CD14-positive monocyte (primary cell): ENCODE measurements around the gene AGXT2. TPM values are rescaled to one million over a fixed set of nuclear protein-coding genes. Genes with fewer than 3 reads are reported as not detected.

Experiments used
- DNase-seq, 3 donors: peaks; one replicate each; pipeline ENCODE4 v3.0.0-alpha.2; 2011 to 2022
- H2AFZ ChIP-seq: 2 replicates; pipeline ENCODE4 v1.6.0; 2012; ENCODE audit warnings: mild to moderate bottlenecking, low read depth, low read length, inconsistent platforms; ENCODE audit not compliant: insufficient read depth, poor library complexity, severe bottlenecking
- H3K27ac ChIP-seq, 2 donors: 1 replicate in 1 of 2; 2 replicates in 1 of 2; pipeline ENCODE4 v1.5.1; 2012 to 2013; ENCODE audit warnings: low read length in 2 of 2, control low read depth in 1 of 2, inconsistent platforms in 1 of 2, low read depth in 1 of 2, mild to moderate bottlenecking in 1 of 2
- H3K27me3 ChIP-seq, 2 donors: one replicate each; pipeline versions ENCODE4 v1.6.0 to v1.6.1; 2011 to 2013; ENCODE audit warnings: low read length in 2 of 2; ENCODE audit not compliant: control insufficient read depth in 2 of 2, insufficient read depth in 2 of 2
- H3K36me3 ChIP-seq, 2 donors: replicated peaks in 1 of 2; 1 replicate in 1 of 2; 2 replicates in 1 of 2; pipeline versions ENCODE4 v1.5.1 to v1.6.1; 2012 to 2013; ENCODE audit warnings: low read length in 2 of 2, control low read depth in 1 of 2, inconsistent platforms in 1 of 2, mild to moderate bottlenecking in 1 of 2; ENCODE audit not compliant: insufficient read depth in 2 of 2, control insufficient read depth in 1 of 2
- H3K4me1 ChIP-seq, 2 donors: 1 replicate in 1 of 2; 2 replicates in 1 of 2; pipeline versions ENCODE4 v1.5.1 to v1.6.1; 2012 to 2013; ENCODE audit warnings: low read length in 2 of 2, control low read depth in 1 of 2, inconsistent platforms in 1 of 2, mild to moderate bottlenecking in 1 of 2, moderate library complexity in 1 of 2; ENCODE audit not compliant: insufficient read depth in 2 of 2, control insufficient read depth in 1 of 2
- H3K4me2 ChIP-seq: replicated peaks from 2 replicates; pipeline ENCODE3; 2012; ENCODE audit warnings: low read length, moderate library complexity, mild to moderate bottlenecking; ENCODE audit not compliant: poor library complexity, severe bottlenecking; ENCODE audit errors: extremely low read depth
- H3K4me3 ChIP-seq, 3 experiments: fragments of 200-600 bp in 1 of 3; sonication (generic) in 1 of 3; replicated peaks in 1 of 3; 1 replicate in 2 of 3; 2 replicates in 1 of 3; pipeline ENCODE4 v1.5.1; 2011 to 2013; ENCODE audit warnings: low read length in 3 of 3, mild to moderate bottlenecking in 3 of 3, control low read depth in 2 of 3, low read depth in 2 of 3, inconsistent platforms in 1 of 3, moderate library complexity in 1 of 3
- H3K79me2 ChIP-seq: 2 replicates; pipeline ENCODE4 v1.6.0; 2012; ENCODE audit warnings: mild to moderate bottlenecking, control low read depth, inconsistent platforms, low read length, moderate library complexity; ENCODE audit not compliant: insufficient read depth
- H3K9ac ChIP-seq: 2 replicates; pipeline ENCODE4 v1.6.0; 2017; ENCODE audit warnings: low read length, mild to moderate bottlenecking; ENCODE audit not compliant: insufficient read depth, poor library complexity, severe bottlenecking
- H3K9me3 ChIP-seq, 2 donors: replicated peaks in 1 of 2; 1 replicate in 1 of 2; 2 replicates in 1 of 2; pipeline versions ENCODE4 v1.5.1 to v1.6.1; 2012 to 2013; ENCODE audit warnings: low read length in 2 of 2, control low read depth in 1 of 2; ENCODE audit not compliant: control insufficient read depth in 1 of 2, insufficient read depth in 1 of 2
- H4K20me1 ChIP-seq: 2 replicates; pipeline ENCODE4 v1.6.0; 2012; ENCODE audit warnings: mild to moderate bottlenecking, low read length, control low read depth, moderate library complexity; ENCODE audit not compliant: insufficient read depth
- H3K27ac Mint-ChIP-seq, 7 donors: one replicate each; pipeline ENCODE4 v1.8.0; 2020; ENCODE audit warnings: mild to moderate bottlenecking in 7 of 7, mixed read lengths in 7 of 7, moderate library complexity in 6 of 7, inconsistent platforms in 2 of 7
- H3K27me3 Mint-ChIP-seq, 3 donors: one replicate each; pipeline ENCODE4 v1.8.0; 2021 to 2022; ENCODE audit warnings: low read depth in 3 of 3, mild to moderate bottlenecking in 3 of 3, mixed read lengths in 3 of 3, moderate library complexity in 3 of 3, inconsistent platforms in 1 of 3
- H3K36me3 Mint-ChIP-seq, 2 donors: one replicate each; pipeline ENCODE4 v1.8.0; 2020; ENCODE audit warnings: mixed read lengths in 2 of 2, inconsistent platforms in 1 of 2, mild to moderate bottlenecking in 1 of 2
- H3K4me1 Mint-ChIP-seq: one replicate; pipeline ENCODE4 v1.8.0; 2020; ENCODE audit warnings: mild to moderate bottlenecking, mixed read lengths
- H3K4me3 Mint-ChIP-seq, 2 donors: one replicate each; pipeline ENCODE4 v1.8.0; 2020; ENCODE audit warnings: mild to moderate bottlenecking in 2 of 2, mixed read lengths in 2 of 2, moderate library complexity in 1 of 2
- H3K9me3 Mint-ChIP-seq, 7 donors: one replicate each; pipeline ENCODE4 v1.8.0; 2020 to 2022; ENCODE audit warnings: mixed read lengths in 7 of 7, mild to moderate bottlenecking in 6 of 7, moderate library complexity in 6 of 7, inconsistent platforms in 2 of 7
- CTCF ChIP-seq: fragments of 200-600 bp; IDR thresholded peaks from one replicate; pipeline ENCODE4 v1.8.0; 2022; ENCODE audit warnings: antibody characterized with exemption, mild to moderate bottlenecking
- WGBS: methylation state at CpG from one replicate; pipeline ENCODE4 v1.1.5; 2013; ENCODE audit warnings: missing lambda C conversion rate; ENCODE audit not compliant: insufficient coverage; 5-methylcytosine and 5-hydroxymethylcytosine counted together
- intact Hi-C, 2 donors: fragments of 100-400 bp; cut with micrococcal nuclease; formaldehyde crosslinking; loops; one replicate each; pipeline versions ENCODE4 v1.15.0 to v1.15.1; 2023
- polyA plus RNA-seq, 3 donors: library from polyadenylated mRNA; depleted of rRNA in 1 of 3; unstranded in 2 of 3; stranded (reverse) in 1 of 3; fragments of 300-500 nt in 2 of 3; fragments of >200 nt in 1 of 3; fragmentation: Illumina TruSeq in 2 of 3; gene quantifications; 1 replicate in 2 of 3; 2 replicates in 1 of 3; pipeline ENCODE4 v1.2.3, GENCODE V29; 2012 to 2021

The AGXT2 gene
- polyA plus RNA-seq, 3 donors: not detected

DNA sequence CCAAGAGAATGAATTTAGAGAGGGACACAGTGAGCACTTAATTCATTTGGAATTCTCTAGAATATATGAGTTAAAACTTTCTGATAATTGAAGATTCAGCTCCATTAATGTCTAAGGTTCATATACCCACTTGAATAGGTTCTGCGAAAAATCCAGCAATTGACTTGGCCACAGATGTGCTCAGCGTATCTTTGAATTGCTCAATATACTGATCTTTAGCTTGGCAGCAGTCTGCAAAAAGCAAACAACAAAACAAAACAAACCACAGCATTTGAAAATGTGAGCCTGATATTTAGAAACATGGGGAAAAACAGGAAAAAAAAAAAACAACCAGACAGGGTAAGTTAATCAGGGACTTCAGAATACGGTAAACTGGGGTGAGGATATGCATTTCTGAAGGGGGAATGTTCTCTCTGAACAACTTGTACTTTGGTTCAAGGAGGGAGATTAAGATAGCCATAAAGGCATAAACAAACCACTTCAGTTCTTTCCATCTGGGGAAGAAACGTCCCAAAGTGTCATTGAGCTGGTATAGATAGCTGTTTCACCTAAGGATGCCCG, 21.4 kb downstream of the AGXT2 start:
- peaks cover 3% of the 10 kb centered on the region for H3K4me1 Mint-ChIP-seq
- H3K4me2 ChIP-seq: no peak overlapping the region

GRCh38 chr5:35024911-35025510, 22.7 kb downstream of the AGXT2 start:
- H3K27me3 ChIP-seq: peaks cover 0 to 2% of the 10 kb centered on the region in 2 donors
- H3K27ac ChIP-seq: no peak overlapping the region
- H3K36me3 ChIP-seq: no peaks in the 10 kb centered on the region
- 96% methylated on average over 7 of the region's 10 CpGs for WGBS
- no peak for TF ChIP-seq CTCF
- intact Hi-C loops: no loop called here
- H3K27ac Mint-ChIP-seq: no peak overlapping the region
- H3K4me3 ChIP-seq: no peak overlapping the region
- H4K20me1 ChIP-seq: no peaks in the 10 kb centered on the region
- no peaks in the 10 kb centered on the region for H3K9me3 ChIP-seq
- H3K4me3 Mint-ChIP-seq: no peak overlapping the region
- no peak overlapping the region for H3K9ac ChIP-seq
- H3K36me3 Mint-ChIP-seq: no peaks in the 10 kb centered on the region
- no peak overlapping the region for H3K4me2 ChIP-seq
- no peaks in the 10 kb centered on the region for H3K4me1 Mint-ChIP-seq
- peaks cover 3 to 18% (median 6%) of the 10 kb centered on the region in 3 donors for H3K27me3 Mint-ChIP-seq
- DNase-seq: no peak
- no peaks in the 10 kb centered on the region for H3K4me1 ChIP-seq
- peaks cover 0 to 2% (median 0%) of the 10 kb centered on the region in 7 donors for H3K9me3 Mint-ChIP-seq
- no peaks in the 10 kb centered on the region for H3K79me2 ChIP-seq
- H2AFZ ChIP-seq: no peak overlapping the region

More for the DNA sequence above, 21.4 kb downstream of the AGXT2 start:
- Histone ChIP-seq H3K36me3 (no peaks in the 10 kb centered on the region), H3K4me3 (no peak overlapping the region), H3K27me3 (peaks cover 0 to 3% of the 10 kb centered on the region in 2 donors), H3K9ac (no peak overlapping the region), H3K4me1 (no peaks in the 10 kb centered on the region), H4K20me1 (no peaks in the 10 kb centered on the region), H3K27ac (no peak overlapping the region), H2AFZ (no peak overlapping the region), H3K79me2 (no peaks in the 10 kb centered on the region), H3K9me3 (no peaks in the 10 kb centered on the region)
- Mint-ChIP-seq H3K27me3 (peaks cover 3 to 20% (median 7%) of the 10 kb centered on the region in 3 donors), H3K9me3 (peaks cover 0 to 2% (median 0%) of the 10 kb centered on the region in 7 donors), H3K36me3 (no peaks in the 10 kb centered on the region), H3K4me3 (no peak overlapping the region), H3K27ac (no peak overlapping the region)
- no CpG with 5 or more reads among the region's 5 CpGs for WGBS
- intact Hi-C loops: no loop called here
- no peak for DNase-seq
- no peak for TF ChIP-seq CTCF
